Kidney tubule cell (primary cell): ENCODE measurements around the gene GLP2R.
"Not testable (repeated sequence)": the region's sequence is repeated elsewhere in the genome, so short reads cannot be mapped to it uniquely, and the experiment has no call there.

Source experiments
- DNase-seq: peaks from one replicate; pipeline ENCODE4 v3.0.0-alpha.2; 2018; ENCODE audit warnings: low spot score

GLP2R gene

DNA sequence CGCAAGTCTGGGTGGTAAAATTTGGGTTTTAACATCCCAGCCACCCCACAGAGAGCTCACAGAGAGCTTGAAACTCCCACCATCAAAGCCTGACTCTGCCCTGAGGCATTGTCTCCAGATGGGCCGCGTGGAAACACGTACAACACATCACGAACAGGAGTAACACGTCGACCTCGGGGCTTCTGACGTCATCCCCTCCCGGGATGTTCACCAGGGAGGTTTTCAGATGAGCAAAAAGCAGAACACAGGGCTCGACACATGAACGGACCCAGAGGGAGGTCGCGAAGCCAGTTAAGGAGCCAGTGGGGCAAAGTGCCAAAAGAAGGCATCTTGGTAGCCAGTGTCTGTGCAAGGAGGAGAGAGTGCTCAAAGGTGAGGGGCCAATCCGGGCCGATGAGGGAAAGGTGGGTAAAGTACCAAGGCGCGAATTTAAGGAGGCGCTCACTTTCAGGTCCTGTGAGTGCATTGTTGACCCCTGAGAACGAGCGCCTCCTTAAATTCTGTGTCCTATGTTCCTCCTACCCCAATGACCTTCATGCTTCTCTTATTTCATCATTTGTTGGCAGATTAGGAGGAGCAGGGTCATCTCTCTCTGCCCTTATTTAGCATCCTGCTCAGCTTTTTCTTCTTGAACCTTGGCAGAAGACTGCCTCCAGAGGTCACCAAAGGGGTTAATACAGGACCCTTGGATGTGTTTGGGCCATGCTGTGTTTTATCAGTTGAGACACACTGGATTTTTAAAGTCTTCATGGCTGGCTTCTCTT is 73.7 kb downstream of the GLP2R start:
- no peak for DNase-seq

DNA sequence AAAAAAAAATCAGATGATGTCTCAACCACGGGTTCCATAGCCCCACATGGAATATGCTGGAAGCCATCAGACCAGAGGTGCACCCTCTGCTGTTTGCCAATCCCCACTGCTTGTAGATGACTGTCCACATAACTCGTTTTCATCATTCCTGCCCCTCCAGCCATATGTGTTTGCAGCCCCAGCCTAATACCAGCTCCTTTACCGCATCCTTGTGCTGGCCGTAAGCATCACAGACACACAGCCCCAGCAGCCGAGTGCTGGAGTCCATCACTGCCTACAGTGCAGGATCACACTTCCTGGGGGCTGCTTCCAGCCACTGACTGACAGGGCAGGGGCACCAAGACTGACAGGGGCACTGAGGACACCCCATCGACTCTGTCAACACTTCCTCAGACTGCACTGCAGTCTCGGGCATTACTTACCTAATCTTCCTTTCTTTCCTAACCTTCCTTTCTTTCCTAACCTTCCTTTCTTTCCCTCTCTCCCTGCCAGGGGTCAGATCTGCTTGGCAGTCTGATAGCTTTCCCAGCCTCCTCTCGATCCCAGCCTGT is 74.4 kb downstream of the GLP2R start:
- no peak for DNase-seq

DNA sequence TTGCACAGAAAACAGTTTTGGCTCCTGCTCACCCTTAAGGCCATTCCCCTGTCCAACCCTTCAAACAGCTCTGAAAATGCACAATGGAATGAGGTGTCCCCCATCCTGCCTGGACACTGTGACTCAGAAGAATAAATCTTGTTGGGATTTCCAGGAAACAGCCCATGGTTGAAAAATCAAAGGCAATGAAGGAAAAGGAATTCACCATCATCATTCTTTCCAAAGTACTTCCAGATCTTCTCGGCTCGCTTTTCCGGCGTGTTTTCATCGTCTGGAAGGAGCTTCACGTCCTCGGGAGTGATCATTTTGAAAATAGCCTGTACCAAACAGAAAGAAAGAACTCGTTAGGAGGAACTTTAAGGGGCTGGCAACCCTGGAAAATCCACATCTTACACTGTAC is 75.1 kb downstream of the GLP2R start:
- DNase-seq: peak; percentile 81

DNA sequence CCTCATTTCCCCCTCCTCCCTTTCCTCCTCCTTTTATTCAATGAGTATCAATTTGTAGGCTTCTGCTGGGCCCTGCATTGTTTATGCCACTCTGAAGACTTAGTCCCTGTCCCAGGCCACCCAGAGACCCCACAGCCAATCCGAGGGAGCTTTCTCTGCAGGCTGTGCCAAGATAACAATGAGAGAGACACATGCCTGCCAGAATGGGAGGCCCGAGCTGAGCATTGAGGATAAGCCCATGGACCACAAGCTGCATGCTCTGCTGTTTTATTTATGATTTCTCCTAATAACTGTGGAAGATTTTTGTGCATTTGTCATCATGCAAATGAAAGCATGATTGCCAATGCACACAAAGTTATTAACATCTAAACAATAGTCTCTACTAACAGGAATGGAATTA is 76.4 kb downstream of the GLP2R start:
- no peak for DNase-seq

DNA sequence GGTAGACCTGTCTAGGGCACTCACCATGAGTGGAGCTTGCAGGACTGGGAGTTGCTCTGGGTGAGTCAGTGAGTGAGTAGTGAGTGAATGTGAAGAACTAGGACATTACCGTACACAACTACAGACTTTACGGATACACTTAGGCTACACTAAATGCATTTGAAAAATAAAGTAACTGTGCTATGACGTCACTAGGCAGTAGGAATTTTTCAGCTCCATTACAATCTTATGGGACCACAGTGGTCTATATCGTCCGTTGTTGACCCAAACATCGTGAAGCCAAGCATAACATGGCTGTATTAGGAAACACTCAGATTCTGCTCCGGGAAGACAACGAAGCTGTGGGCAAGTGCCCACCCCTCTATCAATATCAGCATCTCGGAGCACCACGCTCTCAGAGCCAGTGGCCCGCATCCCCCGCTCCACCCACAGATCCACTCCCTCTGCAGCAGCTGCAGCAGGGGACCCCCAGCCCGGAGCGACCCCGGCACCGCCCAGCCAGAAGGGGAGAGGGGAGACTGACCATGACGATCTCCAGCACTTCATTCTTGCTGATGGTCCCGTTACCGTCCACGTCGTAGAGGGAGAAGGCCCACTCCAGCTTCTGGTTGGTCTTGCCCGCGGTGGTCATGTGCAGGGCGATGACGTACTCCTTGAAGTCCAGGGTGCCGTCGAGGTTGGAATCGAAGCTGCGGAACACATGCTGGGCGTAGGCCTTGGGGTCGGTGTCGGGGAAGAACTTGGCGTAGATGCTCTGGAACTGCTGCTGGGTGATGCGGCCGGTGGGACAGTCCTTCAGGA is 78.8 kb downstream of the GLP2R start:
- no peak for DNase-seq

DNA sequence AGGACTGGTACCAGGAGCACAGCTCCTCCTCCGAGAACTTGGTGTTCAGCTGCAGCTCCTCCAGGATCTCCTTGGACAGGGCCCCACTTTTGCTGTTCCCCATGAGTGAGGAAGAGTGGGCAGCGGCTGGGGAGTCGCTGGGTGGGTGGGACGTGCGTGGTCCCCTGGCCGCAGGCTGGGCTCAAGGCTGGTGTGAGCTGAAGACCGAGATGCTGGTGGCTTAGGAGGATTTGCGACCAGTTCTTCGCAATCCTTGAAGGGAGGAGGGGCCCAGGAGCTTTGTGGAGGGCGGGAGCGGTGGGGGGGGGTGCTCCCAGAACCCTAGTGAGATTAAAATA is 79.3 kb downstream of the GLP2R start, which contains the start of gene RCVRN:
Gene RCVRN (minus strand): TSS at position 194 of the 338 bp plus-strand sequence. CDS start 91 bp downstream, at position 103.
- no peak for DNase-seq

DNA sequence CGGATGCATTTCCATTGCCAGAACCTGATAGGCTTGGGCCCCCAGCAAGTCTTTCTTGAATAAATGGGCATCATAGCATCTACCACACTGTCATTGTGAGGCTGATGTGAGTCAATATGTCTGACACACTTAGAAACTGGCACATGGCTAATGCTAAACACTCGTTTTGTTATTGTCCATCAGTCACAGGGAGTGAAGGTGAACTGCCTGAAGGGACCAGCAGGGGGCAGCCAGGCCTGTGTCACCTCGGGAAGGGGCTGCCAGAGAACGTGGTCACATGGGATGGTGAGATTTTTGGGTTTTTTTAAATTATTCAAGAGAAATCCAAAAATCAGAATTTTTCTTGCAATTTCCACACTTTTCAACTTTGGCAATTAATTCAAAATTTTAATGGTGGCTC is 80.2 kb downstream of the GLP2R start:
- peak; percentile 30 for DNase-seq

DNA sequence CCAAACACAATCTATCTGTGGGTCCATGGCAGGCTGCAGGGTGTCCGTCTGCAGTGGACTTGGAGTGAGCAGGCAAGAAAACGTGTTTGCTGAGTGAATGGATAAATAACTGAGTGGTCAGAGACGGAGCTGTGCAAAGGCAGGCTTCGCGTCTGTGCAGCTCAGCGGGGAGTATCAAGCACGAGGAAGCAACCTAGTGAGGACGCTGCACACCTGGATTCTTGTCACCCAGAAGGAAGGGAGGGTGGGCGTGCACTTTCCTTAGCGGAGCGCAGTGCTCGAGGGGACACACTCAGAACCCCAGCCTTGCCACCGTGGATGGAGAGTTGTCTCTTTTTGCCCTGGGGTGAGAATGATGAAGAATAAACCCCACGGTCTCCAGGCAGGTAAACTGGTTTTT is 80.9 kb downstream of the GLP2R start:
- DNase-seq: no peak

DNA sequence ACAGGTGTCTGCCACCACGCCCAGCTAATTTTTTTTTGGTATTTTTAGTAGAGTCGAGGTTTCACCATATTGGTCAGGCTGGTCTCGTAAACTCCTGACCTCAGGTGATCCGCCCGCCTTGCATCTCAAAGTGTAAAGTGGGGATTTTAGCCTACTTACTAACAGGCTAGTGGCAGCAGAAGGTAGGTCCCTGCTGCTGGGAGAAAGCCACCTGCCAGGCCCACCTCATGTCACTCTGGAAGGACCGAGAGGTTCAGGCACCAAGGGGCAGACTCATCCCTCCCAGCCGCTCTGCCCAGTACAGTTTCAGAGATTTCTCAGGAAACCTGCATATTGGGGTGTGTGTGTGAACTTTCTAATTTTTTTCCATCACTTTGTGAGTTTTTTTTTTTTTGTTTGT is 81.4 kb downstream of the GLP2R start:
- DNase-seq: no peak

DNA sequence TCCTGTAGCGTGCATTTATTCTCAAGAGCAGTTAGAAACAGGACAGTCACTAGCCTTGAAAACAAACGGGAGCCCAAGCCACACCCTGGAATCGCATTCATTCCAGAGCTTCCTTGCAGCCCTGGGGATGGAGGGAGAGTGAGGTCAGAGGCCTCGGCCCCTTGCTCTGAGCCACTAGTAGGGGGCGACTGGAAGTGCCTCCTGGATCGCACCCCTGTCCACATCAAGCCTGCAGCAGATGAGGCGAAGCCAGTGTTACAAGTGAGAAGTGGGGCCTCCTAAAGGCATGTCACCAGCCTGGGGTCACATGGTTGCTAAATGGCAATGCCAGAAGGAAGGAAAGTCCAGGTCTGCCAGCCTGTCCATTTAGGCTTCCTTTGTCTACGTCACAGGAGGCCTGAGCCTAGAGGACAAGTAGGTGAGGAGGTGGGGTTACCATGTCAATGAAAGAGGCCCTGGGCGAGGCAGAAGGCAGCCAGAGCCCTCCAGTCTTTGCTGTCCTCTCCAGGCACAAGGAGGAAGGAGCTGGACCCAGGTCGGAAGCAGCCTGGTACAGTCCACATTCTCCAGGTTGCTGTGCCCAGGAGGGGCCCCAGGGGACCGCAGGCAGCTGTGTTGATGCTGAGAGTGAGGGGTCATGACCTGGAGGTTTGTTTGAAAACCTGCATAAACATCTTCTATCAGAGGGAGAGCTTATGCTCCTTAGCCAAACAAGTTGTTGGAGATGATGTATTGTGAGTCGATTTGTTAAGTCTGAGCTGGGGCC is 82.3 kb downstream of the GLP2R start:
- no peak for DNase-seq

DNA sequence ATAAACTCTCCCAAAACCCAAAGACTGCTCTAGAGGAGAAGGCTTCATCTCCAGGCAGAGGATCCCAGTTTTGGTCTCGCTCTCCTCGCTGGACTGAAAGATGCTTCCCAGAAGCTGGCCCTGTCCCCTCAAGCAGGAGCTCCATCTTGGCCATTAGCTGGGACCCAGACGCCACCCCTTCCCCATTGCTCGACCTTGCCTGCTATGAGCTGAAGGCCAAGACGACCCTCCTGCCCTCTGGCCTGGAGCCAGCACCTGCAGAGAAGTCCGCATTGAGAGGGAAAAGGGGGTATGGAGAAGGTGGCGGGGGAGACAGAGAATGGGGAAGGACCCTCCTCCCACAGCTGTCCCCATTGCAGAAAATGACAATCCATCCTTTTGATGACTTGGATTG is 82.9 kb downstream of the GLP2R start:
- no peak for DNase-seq

DNA sequence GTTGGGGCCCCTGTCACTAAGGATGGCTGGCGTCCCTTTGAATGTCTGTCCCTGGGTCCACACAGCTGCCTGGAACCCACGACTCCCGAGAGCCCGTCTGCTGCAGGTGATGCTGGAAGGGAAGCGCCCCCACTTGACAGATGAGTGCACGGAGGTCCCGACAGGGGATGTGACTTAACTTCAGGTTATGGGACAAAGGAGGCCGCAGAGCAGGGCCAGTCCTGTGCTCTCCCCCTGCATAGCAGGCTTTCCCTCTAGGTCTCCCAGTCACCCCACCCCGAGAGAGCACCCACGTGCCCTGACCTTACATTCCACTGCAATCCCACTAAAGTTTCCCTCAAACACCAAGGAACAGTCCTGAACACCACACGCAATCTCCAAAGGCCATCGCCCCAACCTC is 85.4 kb downstream of the GLP2R start:
- no peak for DNase-seq

DNA sequence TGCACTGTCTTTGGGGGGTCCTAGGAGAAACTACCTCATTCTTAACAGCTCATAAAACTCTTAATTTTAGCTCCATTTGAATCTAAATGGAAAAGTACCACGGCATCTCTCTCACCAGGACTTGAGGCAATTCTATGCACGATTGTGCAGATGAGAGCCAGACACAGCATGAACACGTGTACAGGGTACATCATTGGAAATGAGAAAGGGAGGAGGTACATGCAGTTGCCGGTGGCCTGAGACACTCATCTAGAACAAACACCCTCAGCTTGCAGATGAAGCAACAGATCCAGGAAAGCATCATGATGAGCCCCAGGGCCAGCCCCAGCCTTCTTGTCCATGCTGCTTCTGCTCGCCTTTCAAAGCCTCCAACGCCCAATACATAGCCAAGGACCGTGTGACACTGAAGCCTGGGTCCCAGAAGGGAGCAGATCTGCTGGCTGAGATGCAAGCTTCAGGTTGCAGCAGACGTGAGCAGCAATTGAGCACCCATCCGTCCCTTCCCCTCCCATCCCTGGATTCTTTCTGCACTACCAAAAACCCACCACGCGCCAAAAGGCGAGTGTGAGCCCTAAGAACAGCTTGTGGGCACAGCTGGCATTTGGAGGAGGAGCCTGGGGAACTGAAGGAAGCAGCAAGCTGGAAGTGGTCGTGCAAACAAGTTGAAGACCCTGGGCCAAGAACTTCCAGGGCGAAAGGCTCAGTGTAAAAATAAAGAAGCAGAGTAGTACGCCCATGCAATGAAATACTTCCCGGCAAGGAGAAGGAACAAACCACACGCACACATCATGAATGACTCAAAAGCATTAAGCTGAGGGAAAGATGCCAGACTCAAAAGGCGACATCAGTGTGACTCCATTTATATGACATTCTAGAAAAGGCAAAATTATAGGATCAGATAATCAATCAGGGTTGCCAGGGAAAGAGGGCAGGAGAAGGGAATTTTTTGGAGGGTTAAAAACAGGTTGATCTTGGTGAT is 86.7 kb downstream of the GLP2R start:
- DNase-seq: no peak

DNA sequence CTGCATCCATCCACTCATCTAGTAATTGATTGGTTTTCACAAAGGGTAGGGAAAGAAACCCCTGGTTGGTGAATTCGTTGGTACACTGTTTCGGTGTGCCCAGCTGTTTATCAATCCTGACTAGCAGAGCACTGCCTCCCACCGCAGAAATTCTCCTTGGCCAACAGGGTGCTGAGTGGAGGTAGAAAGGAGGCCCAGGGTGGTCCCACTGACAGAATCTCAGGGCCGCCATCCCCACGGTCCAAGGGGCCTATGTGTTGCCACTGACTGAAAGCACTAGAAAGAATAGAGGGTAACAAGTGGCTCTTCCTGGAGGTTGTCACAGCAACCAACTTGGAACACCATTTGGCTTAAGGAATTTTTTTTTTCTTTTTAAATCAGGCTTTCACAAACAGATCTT is 87.8 kb downstream of the GLP2R start:
- no peak for DNase-seq

DNA sequence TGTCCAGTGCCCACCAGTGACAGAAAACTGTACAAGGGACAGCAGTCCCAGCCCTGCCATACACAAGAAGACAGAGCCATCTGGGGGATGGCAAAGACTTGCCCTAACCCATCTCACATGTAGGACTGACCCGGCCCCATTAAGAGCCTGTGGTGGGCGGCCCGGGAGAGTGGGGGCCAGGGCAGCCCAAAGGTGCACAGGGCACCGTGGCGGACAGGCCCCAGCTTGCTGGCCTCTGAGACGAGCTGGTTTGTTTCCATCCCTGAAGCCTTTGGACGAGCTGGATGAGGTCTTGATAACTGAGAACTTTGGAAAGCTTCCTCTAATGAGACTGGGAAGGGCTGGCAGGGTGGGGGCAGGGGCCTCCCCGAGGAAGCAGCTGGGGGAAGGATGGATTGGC is 90.4 kb downstream of the GLP2R start:
- no peak for DNase-seq

DNA sequence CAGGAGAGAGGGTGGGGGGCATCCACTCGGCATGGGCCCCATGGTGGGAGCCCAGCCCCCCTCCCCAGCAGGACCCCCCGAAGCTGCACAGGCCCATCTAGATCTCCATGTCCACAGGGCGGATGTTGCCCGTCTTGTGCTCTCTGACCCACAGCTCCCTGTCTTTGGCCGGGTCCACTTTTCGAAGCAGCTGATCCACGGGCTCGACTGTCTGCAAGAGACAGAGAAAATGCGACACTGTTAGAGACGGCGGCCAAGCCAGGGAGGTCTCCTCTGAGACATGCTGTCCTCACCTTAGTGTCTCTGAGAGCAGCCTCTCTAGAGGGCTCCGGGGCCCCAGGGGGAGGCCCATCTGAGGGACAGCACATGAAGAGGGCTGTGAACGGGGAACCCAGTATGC is 91.4 kb downstream of the GLP2R start:
- DNase-seq: no peak

DNA sequence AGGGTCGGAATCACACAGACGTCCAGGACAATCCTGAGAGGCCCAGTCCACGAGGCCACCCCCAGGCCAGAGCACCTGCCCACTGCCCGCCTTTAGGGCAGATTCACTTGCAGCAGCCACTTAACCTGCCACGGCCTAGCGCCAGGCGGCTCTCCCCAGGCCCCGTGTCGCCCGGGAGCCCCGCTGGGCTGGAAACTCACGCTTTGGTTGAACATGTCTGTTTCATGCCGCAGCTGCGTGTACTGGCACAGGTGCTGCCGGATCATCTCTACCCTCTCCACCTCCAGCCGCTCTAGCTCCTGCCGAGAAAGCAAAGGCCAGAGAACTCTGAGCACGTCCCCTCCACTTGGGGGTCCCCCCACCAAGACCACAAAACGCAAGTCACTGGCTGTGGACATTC is 92.1 kb downstream of the GLP2R start:
- DNase-seq: no peak

DNA sequence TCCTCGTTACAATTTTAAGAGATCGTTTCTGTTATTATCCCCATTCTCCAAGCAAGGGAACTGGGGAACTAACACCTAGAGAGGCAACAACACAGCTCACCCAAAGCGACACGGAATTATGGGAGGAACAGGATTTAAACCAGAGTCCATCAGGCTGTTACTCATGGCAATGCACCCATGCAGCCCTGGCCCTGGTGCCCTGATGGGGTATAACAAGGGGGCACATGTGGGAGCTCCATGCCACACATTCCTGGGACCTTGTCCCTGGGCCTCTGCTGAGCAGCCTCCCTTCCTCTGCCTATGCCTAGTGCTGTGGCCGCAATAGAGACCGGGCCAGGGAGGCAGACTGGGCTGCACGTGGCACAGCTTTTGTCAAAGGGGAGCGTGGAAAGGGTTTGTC is 92.6 kb downstream of the GLP2R start:
- DNase-seq: no peak

DNA sequence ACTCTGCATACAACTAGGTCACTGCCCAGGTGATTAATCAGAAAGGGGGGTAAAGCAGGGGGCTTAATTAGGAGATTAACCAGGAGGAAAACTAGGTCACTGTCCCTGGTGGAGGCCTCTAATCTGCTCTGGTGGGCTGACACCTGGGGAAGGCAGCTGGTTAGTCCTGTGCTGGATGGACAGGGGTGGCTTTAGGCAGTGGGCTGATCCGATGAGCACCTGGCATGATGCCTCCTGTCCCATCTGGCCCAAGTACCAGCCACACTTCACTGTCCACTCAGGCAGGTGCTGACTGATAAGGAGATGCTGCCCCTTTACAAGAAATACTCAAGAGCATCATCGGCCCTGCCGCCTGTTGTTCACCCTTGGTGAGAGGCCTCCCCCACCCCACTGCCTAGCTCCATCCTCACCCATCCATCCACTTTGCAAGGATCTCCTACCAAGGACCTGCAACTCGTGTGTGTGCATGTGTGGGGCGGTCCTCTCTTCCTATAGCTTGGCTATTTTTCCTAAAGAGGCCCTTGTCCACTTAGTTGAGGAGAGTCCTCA is 93.2 kb downstream of the GLP2R start:
- no peak for DNase-seq

DNA sequence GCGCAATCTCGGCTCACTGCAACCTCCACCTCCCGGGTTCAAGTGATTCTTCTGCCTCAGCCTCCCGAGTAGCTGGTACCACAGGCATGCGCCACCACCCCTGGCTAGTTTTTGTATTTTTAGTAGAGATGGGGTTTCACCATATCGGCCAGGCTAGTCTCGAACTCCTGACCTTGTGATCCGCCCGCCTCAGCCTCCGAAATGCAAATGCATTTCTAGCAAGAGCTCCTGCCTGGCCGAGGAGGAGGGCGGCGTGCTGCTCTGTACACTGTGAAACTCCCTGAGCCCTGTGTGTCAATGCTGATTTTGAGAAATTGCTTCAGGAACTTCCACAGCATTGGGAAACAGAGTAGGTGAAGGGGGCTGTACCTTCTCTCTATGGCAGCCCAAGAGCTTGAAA is 95.5 kb downstream of the GLP2R start:
- DNase-seq: not testable (repeated sequence)
